Osteoblast (primary cell): Measurements from ENCODE around the gene FARSB. TPM values are rescaled to one million over a fixed set of nuclear protein-coding genes. Genes with fewer than 3 reads are reported as not detected.

Experiments used
- DNase-seq: peaks from one replicate; pipeline ENCODE4 v3.0.0; 2011; ENCODE audit warnings: low spot score, mixed read lengths; ENCODE audit not compliant: insufficient read length; ENCODE audit errors: missing footprints
- H2AFZ ChIP-seq: 2 replicates; pipeline ENCODE4 v1.6.0; 2011; ENCODE audit warnings: mild to moderate bottlenecking, low read length
- H3K27ac ChIP-seq: 2 replicates; pipeline ENCODE4 v1.5.1; 2011; ENCODE audit warnings: mild to moderate bottlenecking, low read depth, low read length, moderate library complexity
- H3K27me3 ChIP-seq: 2 replicates; pipeline ENCODE4 v1.6.0; 2012; ENCODE audit warnings: mild to moderate bottlenecking, control low read depth, inconsistent platforms, low read length, moderate library complexity; ENCODE audit not compliant: insufficient read depth
- H3K36me3 ChIP-seq: 2 replicates; pipeline ENCODE4 v1.5.1; 2011; ENCODE audit warnings: mild to moderate bottlenecking, low read length, control low read depth, moderate library complexity; ENCODE audit not compliant: insufficient read depth
- H3K4me1 ChIP-seq: 2 replicates; pipeline ENCODE4 v1.5.1; 2011; ENCODE audit warnings: mild to moderate bottlenecking, low read length, control low read depth, moderate library complexity; ENCODE audit not compliant: insufficient read depth
- H3K4me2 ChIP-seq: 2 replicates; pipeline ENCODE4 v1.6.0; 2011; ENCODE audit warnings: mild to moderate bottlenecking, low read length; ENCODE audit not compliant: insufficient read depth
- H3K4me3 ChIP-seq: fragments of 200-600 bp; sonication (generic); 3 replicates; pipeline ENCODE4 v1.5.1; 2012; ENCODE audit warnings: mild to moderate bottlenecking, low read length, inconsistent platforms; ENCODE audit not compliant: insufficient read depth
- H3K79me2 ChIP-seq: 2 replicates; pipeline ENCODE4 v1.6.0; 2012; ENCODE audit warnings: mild to moderate bottlenecking, low read length, control low read depth, inconsistent platforms; ENCODE audit not compliant: insufficient read depth
- H3K9me3 ChIP-seq: 2 replicates; pipeline ENCODE4 v1.5.1; 2011; ENCODE audit warnings: low read depth, low read length, control low read depth
- H4K20me1 ChIP-seq: 2 replicates; pipeline ENCODE4 v1.6.0; 2012; ENCODE audit warnings: mild to moderate bottlenecking, low read length, control low read depth; ENCODE audit not compliant: insufficient read depth
- total RNA-seq: library from RNA; depleted of rRNA; stranded (reverse); fragments of >200 nt; gene quantifications from 2 replicates; pipeline ENCODE4 v1.2.3, GENCODE V29; 2012
- TF ChIP-seq, protein P1 (sequence below): IDR thresholded peaks from 2 replicates; pipeline ENCODE4 v1.5.1; 2011; ENCODE audit warnings: mild to moderate bottlenecking, low read depth, low read length, moderate library complexity; ENCODE audit errors: extremely low read depth

Gene FARSB
- total RNA-seq, 1 donor: 15.2 TPM

DNA sequence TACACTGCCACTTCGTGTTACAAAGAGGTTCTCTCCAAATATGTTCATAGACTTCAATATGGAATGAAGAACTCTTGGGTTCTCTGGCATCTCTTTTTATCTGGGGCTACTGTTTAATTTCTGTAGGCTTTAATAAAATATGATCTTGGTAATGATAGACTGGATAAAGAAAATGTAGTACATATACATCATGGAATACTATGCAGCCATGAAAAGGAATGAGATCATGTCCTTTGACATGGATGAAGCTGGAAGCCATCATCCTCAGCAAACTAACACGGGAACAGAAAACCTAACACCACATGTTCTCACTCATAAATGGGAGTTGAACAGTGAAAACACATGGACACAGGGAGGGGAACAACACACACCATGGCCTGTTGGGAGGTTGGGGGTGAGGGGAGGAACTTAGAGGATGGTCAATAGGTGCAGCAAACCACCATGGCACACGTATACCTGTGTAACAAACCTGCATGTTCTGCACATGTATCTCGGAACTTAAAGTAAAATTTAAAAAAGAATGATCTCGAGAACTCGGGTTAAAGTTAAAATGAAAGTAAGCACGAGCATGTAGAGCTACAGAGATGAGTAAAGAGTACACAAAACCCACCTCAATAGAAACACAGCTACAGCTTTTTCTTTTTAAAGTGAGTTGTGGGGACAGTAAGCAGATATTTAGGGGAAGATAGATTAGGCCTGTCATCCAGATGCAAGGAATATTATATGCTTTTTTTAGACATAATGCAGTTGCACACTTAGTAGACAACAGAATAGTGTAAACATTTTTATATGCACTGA lies 129.2 kb downstream of the FARSB start:
- H3K27ac ChIP-seq: no peak overlapping the region
- no peaks in the 10 kb centered on the region for H4K20me1 ChIP-seq
- H3K79me2 ChIP-seq: no peaks in the 10 kb centered on the region
- no peak overlapping the region for H2AFZ ChIP-seq
- no peak overlapping the region for H3K4me2 ChIP-seq
- no peaks in the 10 kb centered on the region for H3K36me3 ChIP-seq
- H3K4me1 ChIP-seq: no peaks in the 10 kb centered on the region
- no peaks in the 10 kb centered on the region for H3K27me3 ChIP-seq
- H3K9me3 ChIP-seq: no peaks in the 10 kb centered on the region
- TF ChIP-seq, protein P1, sequence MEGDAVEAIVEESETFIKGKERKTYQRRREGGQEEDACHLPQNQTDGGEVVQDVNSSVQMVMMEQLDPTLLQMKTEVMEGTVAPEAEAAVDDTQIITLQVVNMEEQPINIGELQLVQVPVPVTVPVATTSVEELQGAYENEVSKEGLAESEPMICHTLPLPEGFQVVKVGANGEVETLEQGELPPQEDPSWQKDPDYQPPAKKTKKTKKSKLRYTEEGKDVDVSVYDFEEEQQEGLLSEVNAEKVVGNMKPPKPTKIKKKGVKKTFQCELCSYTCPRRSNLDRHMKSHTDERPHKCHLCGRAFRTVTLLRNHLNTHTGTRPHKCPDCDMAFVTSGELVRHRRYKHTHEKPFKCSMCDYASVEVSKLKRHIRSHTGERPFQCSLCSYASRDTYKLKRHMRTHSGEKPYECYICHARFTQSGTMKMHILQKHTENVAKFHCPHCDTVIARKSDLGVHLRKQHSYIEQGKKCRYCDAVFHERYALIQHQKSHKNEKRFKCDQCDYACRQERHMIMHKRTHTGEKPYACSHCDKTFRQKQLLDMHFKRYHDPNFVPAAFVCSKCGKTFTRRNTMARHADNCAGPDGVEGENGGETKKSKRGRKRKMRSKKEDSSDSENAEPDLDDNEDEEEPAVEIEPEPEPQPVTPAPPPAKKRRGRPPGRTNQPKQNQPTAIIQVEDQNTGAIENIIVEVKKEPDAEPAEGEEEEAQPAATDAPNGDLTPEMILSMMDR: no peak
- DNase-seq: peak; percentile 17
- H3K4me3 ChIP-seq: no peak overlapping the region

DNA sequence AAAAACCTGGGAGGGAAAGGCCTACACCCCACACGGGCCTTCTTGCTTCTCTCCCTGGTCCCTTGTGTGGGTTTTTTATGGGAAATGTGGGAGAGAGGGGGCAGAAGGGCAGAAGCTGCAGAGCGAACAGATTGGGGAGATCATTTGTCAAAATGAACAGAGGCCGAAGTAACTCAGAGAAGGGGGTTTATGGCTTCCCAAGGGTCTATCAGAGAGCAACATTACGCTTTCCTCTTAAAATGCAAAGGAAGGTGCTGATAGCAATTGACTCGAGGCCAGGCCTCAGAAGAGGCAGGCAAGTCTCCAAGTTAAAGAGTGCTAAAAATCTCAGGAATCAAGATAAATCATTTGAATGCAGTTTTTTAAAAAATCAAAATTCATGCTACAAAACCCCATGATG lies 130.1 kb downstream of the FARSB start:
- Histone ChIP-seq H3K79me2 (no peaks in the 10 kb centered on the region), H3K27me3 (no peaks in the 10 kb centered on the region), H3K4me2 (no peak overlapping the region), H3K4me3 (no peak overlapping the region), H3K9me3 (no peaks in the 10 kb centered on the region), H3K36me3 (no peaks in the 10 kb centered on the region), H4K20me1 (no peaks in the 10 kb centered on the region), H2AFZ (no peak overlapping the region), H3K4me1 (no peaks in the 10 kb centered on the region), H3K27ac (no peak overlapping the region)
- TF ChIP-seq, protein P1: no peak
- no peak for DNase-seq

DNA sequence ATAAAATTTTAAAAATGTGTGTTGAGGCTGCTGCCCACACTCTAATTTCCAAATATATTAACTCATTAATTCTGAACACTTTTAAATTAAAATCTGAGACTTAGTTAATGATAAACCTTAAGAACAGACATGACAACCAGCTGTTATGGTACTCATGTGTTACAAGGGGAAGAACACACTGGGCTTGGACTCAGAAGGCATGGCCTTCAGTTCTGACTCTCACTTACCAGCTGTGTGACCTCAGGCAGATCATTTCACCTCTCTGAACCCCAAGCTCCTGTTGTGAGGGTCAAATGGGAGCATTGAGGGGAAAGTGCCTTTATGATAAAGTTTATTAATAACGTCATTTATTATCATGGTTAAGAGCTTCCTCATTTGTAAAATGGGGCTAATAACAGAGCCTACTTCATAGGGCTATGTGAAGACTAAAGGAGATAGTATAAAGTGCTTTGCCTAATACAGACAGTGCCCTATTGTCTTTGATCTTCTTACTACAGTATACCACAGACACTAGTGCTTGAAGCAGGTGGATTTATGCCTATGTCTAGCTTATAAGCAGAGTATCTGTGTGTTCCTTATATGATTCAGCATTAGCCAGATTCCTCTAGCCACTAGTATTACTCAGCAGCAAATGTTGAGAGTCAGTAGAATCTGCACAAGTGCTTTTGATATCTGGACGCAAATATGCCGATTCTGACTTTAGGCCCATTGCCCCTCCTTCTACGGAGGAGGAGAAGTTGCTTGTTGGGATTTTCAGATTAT lies 131.9 kb downstream of the FARSB start:
- TF ChIP-seq, protein P1: no peak
- H4K20me1 ChIP-seq: no peaks in the 10 kb centered on the region
- peak; percentile 6 for DNase-seq
- no peaks in the 10 kb centered on the region for H3K4me1 ChIP-seq
- no peaks in the 10 kb centered on the region for H3K79me2 ChIP-seq
- H3K9me3 ChIP-seq: no peaks in the 10 kb centered on the region
- H3K27me3 ChIP-seq: no peaks in the 10 kb centered on the region
- H3K4me3 ChIP-seq: no peak overlapping the region
- no peaks in the 10 kb centered on the region for H3K36me3 ChIP-seq
- H3K4me2 ChIP-seq: no peak overlapping the region
- no peak overlapping the region for H3K27ac ChIP-seq
- no peak overlapping the region for H2AFZ ChIP-seq

DNA sequence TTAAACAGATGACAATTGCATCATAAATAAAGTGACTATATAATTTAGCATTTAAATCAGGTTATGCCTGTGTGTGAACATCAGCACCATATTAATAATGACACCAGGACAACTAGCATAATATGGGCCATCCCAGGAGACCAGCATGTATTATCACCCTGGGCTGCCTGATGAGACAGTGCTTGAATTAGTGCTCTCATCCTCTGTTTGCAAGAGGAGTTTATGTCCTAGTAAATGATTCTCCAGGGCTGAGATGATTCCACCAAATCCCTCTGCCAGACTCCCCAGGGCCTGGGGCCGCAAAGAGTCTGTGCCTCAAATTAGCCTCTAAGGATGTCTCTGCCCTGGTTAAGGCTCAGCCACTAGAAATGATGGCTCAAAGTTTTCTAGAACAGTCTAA lies 133.8 kb downstream of the FARSB start:
- no peak overlapping the region for H3K27ac ChIP-seq
- peaks cover 5% of the 10 kb centered on the region for H3K4me1 ChIP-seq
- no peak for DNase-seq
- TF ChIP-seq, protein P1: no peak
- H3K79me2 ChIP-seq: no peaks in the 10 kb centered on the region
- H3K27me3 ChIP-seq: peaks cover 3% of the 10 kb centered on the region
- H4K20me1 ChIP-seq: no peaks in the 10 kb centered on the region
- H2AFZ ChIP-seq: no peak overlapping the region
- H3K4me2 ChIP-seq: no peak overlapping the region
- no peak overlapping the region for H3K4me3 ChIP-seq
- H3K36me3 ChIP-seq: no peaks in the 10 kb centered on the region
- H3K9me3 ChIP-seq: no peaks in the 10 kb centered on the region
